Smooth muscle cell (in vitro differentiated cells): Measurements from ENCODE around the gene GATAD2B. TPM values are rescaled to one million over a fixed set of nuclear protein-coding genes. Genes with fewer than 3 reads are reported as not detected.

Experiments
- DNase-seq: peaks from one replicate; lab custom pipeline; 2025; ENCODE audit not compliant: unreplicated experiment; lab: John Stamatoyannopoulos, UW
- H2AFZ ChIP-seq: fragments of 200-600 bp; sonication (generic); 2 replicates; pipeline ENCODE4 v1.6.0; 2016; ENCODE audit warnings: antibody characterized with exemption, low read depth, mild to moderate bottlenecking
- H3F3A ChIP-seq: fragments of 200-600 bp; sonication (generic); 2 replicates; pipeline ENCODE4 v1.6.0; 2017; ENCODE audit warnings: antibody characterized with exemption, low read depth
- H3K27ac ChIP-seq: fragments of 200-600 bp; sonication (generic); 2 replicates; pipeline ENCODE4 v1.5.1; 2016; ENCODE audit warnings: low read depth, mild to moderate bottlenecking
- H3K27me3 ChIP-seq: fragments of 200-600 bp; sonication (generic); 2 replicates; pipeline ENCODE4 v1.6.1; 2016; ENCODE audit warnings: low read depth, mild to moderate bottlenecking
- H3K36me3 ChIP-seq: fragments of 200-600 bp; sonication (generic); 2 replicates; pipeline ENCODE4 v1.5.1; 2016; ENCODE audit warnings: low read depth
- H3K4me1 ChIP-seq: fragments of 200-600 bp; sonication (generic); 2 replicates; pipeline ENCODE4 v1.5.1; 2016; ENCODE audit warnings: low read depth
- H3K4me2 ChIP-seq: fragments of 200-600 bp; sonication (generic); 2 replicates; pipeline ENCODE4 v1.6.0; 2016; ENCODE audit warnings: mild to moderate bottlenecking
- H3K4me3 ChIP-seq: fragments of 200-600 bp; sonication (generic); 2 replicates; pipeline ENCODE4 v1.5.1; 2016; ENCODE audit warnings: mild to moderate bottlenecking
- H3K79me2 ChIP-seq: fragments of 200-600 bp; sonication (generic); 2 replicates; pipeline ENCODE4 v1.6.0; 2016; ENCODE audit warnings: low read depth, mild to moderate bottlenecking
- H3K9ac ChIP-seq: fragments of 200-600 bp; sonication (generic); 2 replicates; pipeline ENCODE4 v1.6.0; 2016; ENCODE audit warnings: low read depth
- H3K9me3 ChIP-seq: fragments of 200-600 bp; sonication (generic); replicated peaks from 2 replicates; pipeline ENCODE4 v1.5.1; 2016; ENCODE audit warnings: low read depth
- H4K20me1 ChIP-seq: fragments of 200-600 bp; sonication (generic); 2 replicates; pipeline ENCODE4 v1.6.0; 2016; ENCODE audit warnings: low read depth
- CTCF ChIP-seq: fragments of 200-600 bp; sonication (generic); IDR thresholded peaks from 2 replicates; pipeline ENCODE4 v1.5.1; 2017; ENCODE audit warnings: borderline replicate concordance, mild to moderate bottlenecking, antibody characterized with exemption; ENCODE audit not compliant: insufficient read depth, poor library complexity, severe bottlenecking
- WGBS: methylation state at CpG from one replicate; pipeline ENCODE4 v1.1.7; 2016; ENCODE audit warnings: low lambda C conversion rate; 5-methylcytosine and 5-hydroxymethylcytosine counted together
- polyA plus RNA-seq: library from polyadenylated mRNA; unstranded; fragments of >200 nt; fragmentation: Nextera tagmentation; extraction: Ambion mirVana; gene quantifications from 2 replicates; pipeline ENCODE4 v1.2.1, GENCODE V29; 2016
- total RNA-seq: library from RNA; depleted of rRNA; stranded (reverse); fragments of >200 nt; gene quantifications from 2 replicates; pipeline ENCODE4 v1.2.3, GENCODE V29; 2014

Gene GATAD2B
- total and polyA plus RNA-seq, 2 experiments from 2014 or later, result 7.8 to 24.9 TPM

GRCh38 chr1:153832293-153832692, 90.5 kb downstream of the GATAD2B start:
- H3K4me1 ChIP-seq, result no peaks in the 10 kb centered on the region
- H3K27ac ChIP-seq, result no peak overlapping the region
- peaks cover 85% of the 10 kb centered on the region for H4K20me1 ChIP-seq
- H3K36me3 ChIP-seq, result peaks cover 11% of the 10 kb centered on the region
- 93% methylated on average over 3 of the region's 3 CpGs for WGBS
- no peak overlapping the region for H3K4me3 ChIP-seq
- TF ChIP-seq CTCF, result no peak
- H2AFZ ChIP-seq, result no peak overlapping the region
- DNase-seq, result no peak
- H3K9me3 ChIP-seq, result no peaks in the 10 kb centered on the region
- H3K9ac ChIP-seq, result no peak overlapping the region
- H3K4me2 ChIP-seq, result no peak overlapping the region
- H3K79me2 ChIP-seq, result peaks cover 72% of the 10 kb centered on the region
- H3K27me3 ChIP-seq, result no peaks in the 10 kb centered on the region
- no peaks in the 10 kb centered on the region for H3F3A ChIP-seq

GRCh38 chr1:153831026-153831425, 91.7 kb downstream of the GATAD2B start:
- H3K79me2 ChIP-seq, result peaks cover 62% of the 10 kb centered on the region
- no peak overlapping the region for H3K4me3 ChIP-seq
- peaks cover 73% of the 10 kb centered on the region for H4K20me1 ChIP-seq
- DNase-seq, result no peak
- TF ChIP-seq CTCF, result no peak
- H3K27ac ChIP-seq, result no peak overlapping the region
- H3K4me2 ChIP-seq, result no peak overlapping the region
- H3F3A ChIP-seq, result no peaks in the 10 kb centered on the region
- no peaks in the 10 kb centered on the region for H3K4me1 ChIP-seq
- no peak overlapping the region for H2AFZ ChIP-seq
- no peaks in the 10 kb centered on the region for H3K27me3 ChIP-seq
- no peak overlapping the region for H3K9ac ChIP-seq
- no peaks in the 10 kb centered on the region for H3K9me3 ChIP-seq
- WGBS, result 96% methylated on average over 2 of the region's 2 CpGs
- H3K36me3 ChIP-seq, result peaks cover 13% of the 10 kb centered on the region

- no peak overlapping the region for H3K4me3 ChIP-seq
- no peak overlapping the region for H3K4me2 ChIP-seq
- peaks cover 13% of the 10 kb centered on the region for H3K36me3 ChIP-seq
- H3K27me3 ChIP-seq, result no peaks in the 10 kb centered on the region
- no peak for TF ChIP-seq CTCF
- no peak for DNase-seq
- no peak overlapping the region for H3K9ac ChIP-seq
- WGBS, result 98% methylated on average over 5 of the region's 6 CpGs
- H3F3A ChIP-seq, result no peaks in the 10 kb centered on the region
- H3K27ac ChIP-seq, result no peak overlapping the region
- H3K4me1 ChIP-seq, result no peaks in the 10 kb centered on the region
- H3K79me2 ChIP-seq, result peaks cover 26% of the 10 kb centered on the region
- H4K20me1 ChIP-seq, result peaks cover 40% of the 10 kb centered on the region
- H3K9me3 ChIP-seq, result no peaks in the 10 kb centered on the region
- H2AFZ ChIP-seq, result no peak overlapping the region
Measured at GRCh38 chr1:153827168-153827964, 95.4 kb downstream of the GATAD2B start.

- H3F3A ChIP-seq, result no peaks in the 10 kb centered on the region
- no peak overlapping the region for H2AFZ ChIP-seq
- no peak for TF ChIP-seq CTCF
- H3K4me3 ChIP-seq, result no peak overlapping the region
- WGBS, result 92% methylated on average over 2 of the region's 2 CpGs
- no peaks in the 10 kb centered on the region for H3K9me3 ChIP-seq
- H4K20me1 ChIP-seq, result no peaks in the 10 kb centered on the region
- H3K4me1 ChIP-seq, result no peaks in the 10 kb centered on the region
- no peak overlapping the region for H3K27ac ChIP-seq
- DNase-seq, result no peak
- H3K4me2 ChIP-seq, result no peak overlapping the region
- peaks cover 20% of the 10 kb centered on the region for H3K36me3 ChIP-seq
- H3K27me3 ChIP-seq, result no peaks in the 10 kb centered on the region
- no peak overlapping the region for H3K9ac ChIP-seq
- no peaks in the 10 kb centered on the region for H3K79me2 ChIP-seq
Measured at GRCh38 chr1:153818876-153819275, 103.9 kb downstream of the GATAD2B start.
